Epithelial cell of esophagus (primary cell): ENCODE measurements around the gene C8B.

Experiments used
- DNase-seq: peaks from one replicate; pipeline ENCODE4 v3.0.0; 2010; ENCODE audit warnings: low read depth
- H3K4me3 ChIP-seq: 2 replicates; pipeline ENCODE4 v1.5.1; 2011; ENCODE audit warnings: mild to moderate bottlenecking, low read length, control low read depth
- TF ChIP-seq, protein P1 (sequence below): IDR thresholded peaks from 2 replicates; pipeline ENCODE4 v1.5.1; 2011; ENCODE audit warnings: low read depth, mild to moderate bottlenecking, low read length, control low read depth, inconsistent platforms; ENCODE audit not compliant: insufficient read depth; ENCODE audit errors: missing control alignments

The C8B gene

DNA sequence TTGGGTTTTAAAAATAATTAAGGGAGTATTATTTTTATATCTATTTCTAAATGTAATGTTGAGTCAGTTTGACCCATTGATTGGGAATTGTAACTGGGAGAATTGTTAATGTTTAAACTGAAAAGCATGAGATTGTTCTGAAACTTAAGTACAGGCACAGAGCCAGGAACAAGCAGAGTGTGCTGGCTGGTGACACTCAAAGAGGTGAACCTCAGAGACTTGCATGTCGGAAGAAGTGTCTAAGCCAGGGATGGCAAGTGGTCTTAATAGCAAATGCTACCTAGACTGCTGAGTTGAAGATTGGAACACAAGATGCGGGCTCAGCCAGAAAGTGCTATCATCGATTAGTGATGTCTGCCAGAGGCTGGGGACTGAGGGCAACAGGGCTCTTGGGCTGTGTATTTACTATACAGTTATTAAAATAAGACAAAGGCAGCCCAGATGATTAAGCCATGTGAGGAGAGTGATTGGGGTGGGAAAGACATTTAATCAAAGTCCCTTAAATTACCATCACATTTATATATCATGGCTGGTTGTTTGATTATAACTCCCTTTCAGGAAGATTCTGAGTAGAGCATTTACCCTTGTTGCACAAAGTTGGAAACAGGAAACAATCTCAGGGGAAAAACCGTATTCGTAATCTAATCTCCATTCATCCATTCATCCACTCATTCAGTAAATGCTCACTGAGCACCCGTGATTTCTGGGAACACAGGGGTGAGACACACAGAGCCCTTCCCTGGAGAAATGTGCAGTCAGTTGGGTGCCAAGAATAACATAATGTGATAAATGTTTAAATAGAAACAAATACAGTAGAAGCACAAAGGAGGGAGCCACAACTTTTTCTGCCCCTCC, 68.4 kb downstream of the C8B start:
- DNase-seq: peak; percentile 7
- TF ChIP-seq, protein P1, sequence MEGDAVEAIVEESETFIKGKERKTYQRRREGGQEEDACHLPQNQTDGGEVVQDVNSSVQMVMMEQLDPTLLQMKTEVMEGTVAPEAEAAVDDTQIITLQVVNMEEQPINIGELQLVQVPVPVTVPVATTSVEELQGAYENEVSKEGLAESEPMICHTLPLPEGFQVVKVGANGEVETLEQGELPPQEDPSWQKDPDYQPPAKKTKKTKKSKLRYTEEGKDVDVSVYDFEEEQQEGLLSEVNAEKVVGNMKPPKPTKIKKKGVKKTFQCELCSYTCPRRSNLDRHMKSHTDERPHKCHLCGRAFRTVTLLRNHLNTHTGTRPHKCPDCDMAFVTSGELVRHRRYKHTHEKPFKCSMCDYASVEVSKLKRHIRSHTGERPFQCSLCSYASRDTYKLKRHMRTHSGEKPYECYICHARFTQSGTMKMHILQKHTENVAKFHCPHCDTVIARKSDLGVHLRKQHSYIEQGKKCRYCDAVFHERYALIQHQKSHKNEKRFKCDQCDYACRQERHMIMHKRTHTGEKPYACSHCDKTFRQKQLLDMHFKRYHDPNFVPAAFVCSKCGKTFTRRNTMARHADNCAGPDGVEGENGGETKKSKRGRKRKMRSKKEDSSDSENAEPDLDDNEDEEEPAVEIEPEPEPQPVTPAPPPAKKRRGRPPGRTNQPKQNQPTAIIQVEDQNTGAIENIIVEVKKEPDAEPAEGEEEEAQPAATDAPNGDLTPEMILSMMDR: no peak
- no peak overlapping the region for H3K4me3 ChIP-seq

DNA sequence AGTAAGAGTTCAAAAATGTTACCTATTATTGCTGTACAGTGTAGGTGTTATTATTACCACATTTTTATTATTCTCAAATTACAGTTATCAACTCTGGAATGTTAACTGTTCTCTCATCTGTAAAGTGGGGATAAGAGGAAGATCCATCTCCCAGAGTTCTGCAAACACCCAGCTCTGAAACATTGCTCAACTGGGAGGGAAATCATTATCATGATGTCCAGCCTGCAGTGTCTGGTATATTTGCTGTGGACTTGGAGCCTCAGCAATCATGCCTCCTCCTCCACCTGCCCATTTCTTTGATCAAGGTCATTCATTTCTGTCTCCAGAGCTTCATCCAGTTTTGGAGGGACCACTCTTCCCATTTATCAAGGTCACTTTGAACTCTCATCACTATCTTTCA, 71.8 kb downstream of the C8B start:
- no peak for DNase-seq
- H3K4me3 ChIP-seq: no peak overlapping the region
- TF ChIP-seq, protein P1: no peak

DNA sequence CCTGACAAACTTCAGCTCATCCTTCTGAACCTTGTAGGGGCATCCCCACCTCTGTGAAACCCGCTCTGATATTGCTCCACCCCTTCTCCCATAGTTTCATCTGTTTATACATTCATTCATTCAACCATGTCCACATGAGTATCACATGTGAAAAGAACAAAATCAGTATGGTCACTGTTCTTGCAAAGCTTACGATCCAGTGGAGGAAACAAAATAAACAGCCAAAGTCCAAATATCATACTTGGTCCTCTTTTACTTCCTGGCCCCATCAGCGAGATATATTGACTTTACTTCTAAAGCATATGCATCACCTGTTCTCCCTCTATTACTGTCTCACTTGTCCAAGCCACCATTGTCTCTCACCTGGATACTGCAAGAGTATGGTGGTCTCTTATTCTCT, 75.6 kb downstream of the C8B start:
- TF ChIP-seq, protein P1: no peak
- no peak overlapping the region for H3K4me3 ChIP-seq

DNA sequence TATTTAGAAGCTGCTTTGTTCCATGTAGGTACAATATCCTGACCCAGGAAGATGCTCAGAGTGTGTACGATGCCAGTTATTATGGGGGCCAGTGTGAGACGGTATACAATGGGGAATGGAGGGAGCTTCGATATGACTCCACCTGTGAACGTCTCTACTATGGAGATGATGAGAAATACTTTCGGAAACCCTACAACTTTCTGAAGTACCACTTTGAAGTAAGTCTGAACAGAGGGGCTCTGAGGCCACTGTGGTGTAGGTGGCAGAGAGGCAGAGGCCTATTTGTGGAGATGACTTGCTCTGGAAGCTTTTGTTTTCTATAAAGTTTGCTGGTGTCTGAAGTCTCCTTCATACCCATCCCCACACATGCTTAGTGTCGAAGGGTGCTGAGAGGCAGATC, 84.4 kb downstream of the C8B start:
- no peak for DNase-seq
- TF ChIP-seq, protein P1: no peak
- no peak overlapping the region for H3K4me3 ChIP-seq

More for the DNA sequence above, 75.6 kb downstream of the C8B start:
- DNase-seq: no peak

DNA sequence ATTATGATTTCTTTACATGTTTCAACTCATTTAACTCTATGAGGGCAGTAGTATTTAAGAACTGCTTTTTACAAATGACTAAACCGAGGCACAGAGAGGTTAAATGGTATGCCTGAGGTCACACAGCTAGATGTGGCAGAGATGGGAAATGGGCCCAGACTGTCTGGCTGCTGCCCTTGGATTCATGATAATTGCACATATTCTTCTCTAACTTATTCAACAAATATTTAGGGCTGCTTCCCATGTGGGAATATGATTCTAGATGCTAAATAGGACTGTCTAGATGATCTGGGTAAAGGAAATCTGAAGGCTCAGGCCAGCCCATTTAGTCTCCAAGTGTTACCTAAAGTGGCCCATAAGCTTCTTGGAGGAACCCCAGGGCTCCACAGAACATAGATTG, 85.0 kb downstream of the C8B start:
- TF ChIP-seq, protein P1: no peak
- H3K4me3 ChIP-seq: no peak overlapping the region
- no peak for DNase-seq
